OCI-LY7 (cell line): ENCODE results near the gene BICDL2.

Experiments used
- CTCF ChIP-seq: fragments of 200-600 bp; sonication (generic); conservative IDR thresholded peaks from 2 replicates; pipeline ENCODE4 v1.5.1; 2014; ENCODE audit warnings: mild to moderate bottlenecking, antibody characterized with exemption, low read length, moderate library complexity, mixed read lengths
- EZH2phosphoT487 ChIP-seq: fragments of 200-600 bp; sonication (generic); IDR thresholded peaks from 2 replicates; pipeline ENCODE4 v1.6.1; 2018; ENCODE audit warnings: low read depth, borderline replicate concordance, mild to moderate bottlenecking, mixed run types, antibody characterized with exemption, low read length, moderate library complexity, mixed read lengths

DNA sequence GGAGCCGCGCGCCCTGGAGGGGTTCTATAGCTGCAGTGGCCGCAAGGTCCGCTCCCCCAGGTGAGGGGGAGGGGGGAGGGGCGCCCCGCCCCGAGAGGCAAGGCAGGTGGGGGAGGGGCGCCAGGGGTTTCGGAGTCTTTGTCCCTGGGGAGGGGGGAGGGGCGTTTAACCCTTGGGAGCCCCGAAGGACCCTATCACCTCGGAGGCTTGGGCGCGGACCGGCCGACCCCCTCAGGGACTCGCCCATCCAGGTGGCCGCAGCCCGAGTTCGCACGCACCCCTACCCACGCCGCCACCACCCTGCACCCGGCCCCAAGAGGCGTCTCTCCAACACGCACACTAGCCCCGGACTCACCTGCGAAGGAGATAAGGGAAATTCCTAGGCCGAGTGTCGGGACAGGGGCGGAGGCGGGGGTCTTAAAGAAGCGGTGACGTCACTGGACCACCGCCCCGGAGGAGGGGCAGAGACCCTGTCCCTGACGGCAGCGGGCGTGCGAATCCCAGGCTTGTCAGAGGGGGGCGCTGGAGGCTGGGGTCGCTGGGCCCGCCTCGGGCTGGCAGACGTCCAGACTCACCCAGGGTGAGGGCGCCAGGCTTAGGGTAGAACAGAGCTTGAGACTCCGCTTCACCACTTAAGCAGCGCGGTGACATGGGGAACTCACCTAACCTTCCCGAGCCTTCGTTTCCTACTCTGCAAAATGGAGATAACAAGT is 18.8 kb downstream of the BICDL2 start, which contains the start of gene CLDN6:
- TF ChIP-seq EZH2phosphoT487 (no peak), CTCF (peak; percentile 65)
